ENCODE data around the gene CCL13.

Gene CCL13

GRCh38 chr17:34370997-34371395 is 14.7 kb downstream of the CCL13 start:
- no peak for DNase-seq (ENCODE audit: low read depth)
- no peak for TF ChIP-seq CTCF (conservative IDR thresholded peaks at IDR 0.05; ENCODE audit: control insufficient read depth, insufficient read depth, low read depth, low read length)

DNA sequence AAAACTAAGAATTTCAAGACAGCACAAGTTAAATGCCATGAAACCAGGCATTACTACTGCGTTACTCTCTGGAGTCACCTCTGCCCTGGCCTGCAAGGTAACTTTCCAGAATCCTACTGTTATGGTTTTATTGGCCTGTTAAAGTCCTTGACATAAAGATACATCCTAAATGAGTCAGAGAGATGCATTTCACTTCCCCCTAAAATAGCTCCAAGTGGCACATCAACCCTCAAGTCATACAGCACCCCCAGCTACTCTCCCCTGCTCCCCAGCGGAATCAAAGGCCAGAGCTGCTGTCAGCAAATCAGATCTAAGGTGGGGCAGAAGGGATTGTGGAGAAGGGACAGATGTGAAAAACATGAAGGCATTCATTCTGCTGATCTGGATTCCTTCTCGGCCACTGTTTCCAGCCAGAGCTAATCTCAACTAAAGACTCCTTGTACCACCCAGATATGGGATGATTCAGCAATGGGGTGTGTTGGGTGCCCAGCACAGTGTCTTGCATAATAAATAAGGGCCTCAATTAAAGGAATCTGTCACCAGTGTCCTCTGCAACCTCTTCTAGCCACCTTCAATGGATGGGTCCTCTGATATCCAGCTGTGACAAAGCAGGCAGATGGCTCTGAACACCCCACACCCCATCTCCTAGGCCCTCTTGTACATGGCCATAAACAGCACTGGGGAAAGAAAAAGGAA is 15.3 kb downstream of the CCL13 start:
- no peak overlapping the region for H3K4me3 ChIP-seq (ENCODE audit: control insufficient read depth, low read depth, low read length)
- no peak for TF ChIP-seq CTCF (conservative IDR thresholded peaks at IDR 0.05; ENCODE audit: control insufficient read depth, insufficient read depth, low read depth, low read length)
- no peak for DNase-seq (ENCODE audit: low read depth)

More at GRCh38 chr17:34370997-34371395, 14.7 kb downstream of the CCL13 start:
- H3K4me3 ChIP-seq (ENCODE audit: control insufficient read depth, low read depth, low read length), result no peak overlapping the region

DNA sequence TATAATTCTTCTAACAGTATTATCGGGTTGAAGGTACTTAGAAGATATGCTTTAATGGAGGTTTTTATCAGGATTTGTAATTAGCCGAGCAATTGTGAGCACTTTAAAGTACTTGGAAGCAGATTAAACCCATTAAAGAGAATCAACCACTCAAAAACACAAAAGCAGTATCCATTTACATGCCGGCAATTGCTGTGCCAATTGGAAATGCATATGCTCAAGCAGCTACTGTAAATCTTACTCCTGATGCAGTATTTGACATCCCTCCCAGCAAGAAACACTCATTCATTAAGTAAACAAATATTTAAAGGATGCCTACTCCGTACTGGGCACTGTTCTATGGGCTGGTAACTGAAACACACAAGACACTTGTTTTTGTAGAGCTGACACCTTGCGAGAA is 18.2 kb downstream of the CCL13 start:
- no peak overlapping the region for H3K4me3 ChIP-seq (ENCODE audit: control insufficient read depth, low read depth, low read length)
- no peak for TF ChIP-seq CTCF (conservative IDR thresholded peaks at IDR 0.05; ENCODE audit: control insufficient read depth, insufficient read depth, low read depth, low read length)
- DNase-seq (ENCODE audit: low read depth), result no peak

- TF ChIP-seq CTCF (conservative IDR thresholded peaks at IDR 0.05; ENCODE audit: control insufficient read depth, insufficient read depth, low read depth, low read length), result no peak
- DNase-seq (ENCODE audit: low read depth), result no peak
- no peak overlapping the region for H3K4me3 ChIP-seq (ENCODE audit: control insufficient read depth, low read depth, low read length)
Observed at GRCh38 chr17:34375426-34375997, 19.2 kb downstream of the CCL13 start.

DNA sequence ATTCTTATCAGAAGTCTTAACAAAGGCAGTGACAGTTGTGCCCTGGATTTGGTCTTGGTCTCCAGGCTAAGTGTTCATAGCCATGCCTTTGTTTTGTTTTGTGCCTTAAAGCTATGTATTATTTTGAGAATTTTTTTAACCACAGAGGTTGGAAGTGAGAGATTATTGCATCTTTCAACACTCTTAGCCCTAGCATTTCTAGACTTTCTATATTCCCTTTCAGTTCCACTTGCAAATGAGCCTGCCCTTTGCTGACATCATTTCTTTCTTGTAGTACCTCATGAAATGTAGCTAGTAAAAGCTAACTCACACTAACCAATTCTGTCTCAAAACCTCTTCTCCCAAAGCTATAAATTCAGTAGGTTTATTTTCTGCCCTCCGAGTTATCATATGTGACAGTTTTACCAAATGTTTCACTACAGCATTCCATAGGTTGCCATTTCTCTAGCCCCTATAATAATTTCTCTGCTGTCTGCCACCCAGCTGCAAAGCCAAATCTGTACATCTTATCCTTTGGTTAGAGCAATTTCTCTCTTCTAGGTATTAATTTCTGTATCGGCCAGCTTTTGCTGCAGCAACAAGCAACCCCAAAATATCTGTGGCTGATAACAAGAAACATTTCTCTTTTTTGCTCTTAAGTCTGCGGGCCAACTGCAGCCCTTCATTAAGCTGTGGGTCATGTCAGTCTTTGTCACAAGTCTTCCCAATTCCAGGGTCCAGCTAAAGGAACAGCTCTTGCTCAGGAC is 21.0 kb downstream of the CCL13 start:
- H3K4me3 ChIP-seq (ENCODE audit: control insufficient read depth, low read depth, low read length), result no peak overlapping the region
- no peak for TF ChIP-seq CTCF (conservative IDR thresholded peaks at IDR 0.05; ENCODE audit: control insufficient read depth, insufficient read depth, low read depth, low read length)
- no peak for DNase-seq (ENCODE audit: low read depth)

DNA sequence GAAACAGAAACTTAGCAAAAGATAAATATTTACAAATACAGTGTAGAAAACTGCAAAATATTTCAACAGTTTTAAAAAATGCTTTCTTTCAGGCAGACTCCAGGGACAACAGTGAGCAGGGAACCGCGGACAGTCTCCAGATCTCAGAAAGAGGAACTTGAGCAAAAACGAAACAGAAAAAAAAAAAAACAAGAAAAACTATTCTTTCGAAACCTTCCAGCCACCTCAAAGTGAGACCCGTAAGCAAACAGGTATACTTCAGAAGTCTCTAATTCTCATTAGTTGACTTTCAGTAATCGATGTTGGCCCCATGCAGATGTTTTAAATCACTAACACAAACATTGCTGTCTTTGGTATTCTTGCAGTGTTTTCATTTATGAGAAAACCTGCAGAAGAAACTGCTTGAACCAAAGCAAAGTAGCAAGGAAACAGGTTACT is 22.4 kb downstream of the CCL13 start:
- no peak for DNase-seq (ENCODE audit: low read depth)
- no peak overlapping the region for H3K4me3 ChIP-seq (ENCODE audit: control insufficient read depth, low read depth, low read length)
- TF ChIP-seq CTCF (conservative IDR thresholded peaks at IDR 0.05; ENCODE audit: control insufficient read depth, insufficient read depth, low read depth, low read length), result no peak

Measured in fibroblast of mammary gland (primary cell).